SK-N-SH (cell line): Measurements from ENCODE around the gene SMIM24.

Experiments used
- CHD2 ChIP-seq: fragments of 150-350 bp; IDR thresholded peaks from 2 replicates; pipeline ENCODE4 v1.6.1; 2018; ENCODE audit warnings: low read length; ENCODE audit not compliant: partially characterized antibody
- CTCF ChIP-seq: fragments of 200-600 bp; sonication (generic); IDR thresholded peaks from 2 replicates; pipeline ENCODE4 v1.6.1; 2017; ENCODE audit warnings: antibody characterized with exemption, mild to moderate bottlenecking, moderate library complexity
- FOSL2 ChIP-seq: IDR thresholded peaks from 2 replicates; pipeline ENCODE4 v1.4.0; 2012; ENCODE audit warnings: low read depth, mild to moderate bottlenecking, moderate library complexity, borderline replicate concordance
- GATA2 ChIP-seq: sonication (generic); formaldehyde crosslinking; IDR thresholded peaks from 2 replicates; pipeline ENCODE4 v1.5.0; 2020; ENCODE audit warnings: mild to moderate bottlenecking, missing genetic modification reagents
- SIN3A ChIP-seq: IDR thresholded peaks from 2 replicates; pipeline ENCODE4 v1.6.1; 2012; ENCODE audit warnings: low read depth, mild to moderate bottlenecking, low read length, moderate library complexity, borderline replicate concordance
- TAF1 ChIP-seq: IDR thresholded peaks from 2 replicates; pipeline ENCODE4 v1.6.1; 2012; ENCODE audit warnings: low read depth, mild to moderate bottlenecking, low read length, moderate library complexity, borderline replicate concordance
- TEAD4 ChIP-seq: IDR thresholded peaks from 2 replicates; pipeline ENCODE4 v1.4.0; 2012; ENCODE audit warnings: mild to moderate bottlenecking, borderline replicate concordance; ENCODE audit not compliant: insufficient read depth
- ZBTB33 ChIP-seq: IDR thresholded peaks from 2 replicates; pipeline ENCODE4 v1.4.0; 2012; ENCODE audit warnings: low read depth, borderline replicate concordance

DNA sequence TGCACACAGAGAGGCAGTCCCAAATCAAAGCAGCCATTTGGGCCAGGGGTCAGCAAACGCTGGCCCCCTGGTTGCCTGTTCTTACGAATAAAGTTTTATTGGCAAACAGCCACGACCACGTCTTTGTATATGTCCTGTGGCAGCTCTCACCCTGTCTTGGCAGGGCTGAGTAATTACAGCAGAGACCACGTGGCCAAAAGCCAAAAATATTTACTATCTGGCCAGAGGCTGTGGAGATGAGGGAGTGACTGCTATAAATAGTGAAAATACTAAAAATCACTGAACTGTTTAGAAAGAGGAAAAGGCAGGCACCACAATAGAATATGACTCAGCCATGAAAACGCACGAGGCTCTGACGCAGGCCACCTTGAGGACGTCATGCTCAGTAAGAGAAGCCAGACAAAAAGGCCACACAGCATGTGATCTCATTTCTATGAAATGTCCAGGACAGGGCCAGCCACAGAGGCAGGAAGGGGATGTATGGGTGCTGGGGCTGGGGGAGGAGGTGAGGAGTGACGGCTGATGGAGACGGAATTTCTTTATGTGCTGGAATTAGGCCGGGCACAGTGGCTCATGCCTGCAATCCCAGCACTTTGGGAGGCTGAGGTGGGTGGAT, 29.4 kb downstream of the SMIM24 start:
- TF ChIP-seq CTCF = no peak
- peak; percentile 80; the same call in 1 of the 2 replicates for TF ChIP-seq FOSL2
- no peak for TF ChIP-seq SIN3A
- no peak for TF ChIP-seq TAF1
- no peak for TF ChIP-seq GATA2 (CRISPR knock-in tag)
- TF ChIP-seq ZBTB33 = no peak
- TF ChIP-seq TEAD4 = 0 out of 2 replicates have a peak, but pooled peaks have one; percentile 38
- no peak for TF ChIP-seq CHD2
